ENCODE results near the gene ELL. TPM values are rescaled to one million over a fixed set of nuclear protein-coding genes. Genes with fewer than 3 reads are reported as not detected.
A peak's percentile ranks its signal among the peaks of the same experiment; 100 is the strongest.

Gene ELL
- total RNA-seq, 1 donor from 2014 or later = 7.5 TPM

GRCh38 chr19:18442941-18443340 lies 78.9 kb downstream of the ELL start:
- ATAC-seq (ENCODE audit: poor library complexity) = no peak
- no peak for DNase-seq
- intact Hi-C loops (cut with DNase I) = no loop called here

GRCh38 chr19:18441804-18442788 lies 79.8 kb downstream of the ELL start:
- intact Hi-C loops (cut with DNase I) = no loop called here
- ATAC-seq (ENCODE audit: poor library complexity) (no peak), DNase-seq (no peak)

GRCh38 chr19:18440936-18441803 lies 80.7 kb downstream of the ELL start:
- intact Hi-C loops (cut with DNase I) = no loop called here
- ATAC-seq (ENCODE audit: poor library complexity) (no peak), DNase-seq (no peak)

- intact Hi-C loops (cut with DNase I) = no loop called here
- no peak for DNase-seq
- ATAC-seq (ENCODE audit: poor library complexity) = no peak
Observed at GRCh38 chr19:18440415-18440877, 81.4 kb downstream of the ELL start.

- ATAC-seq (ENCODE audit: poor library complexity) = no peak
- intact Hi-C loops (cut with DNase I) = no loop called here
- DNase-seq = no peak
Observed at GRCh38 chr19:18439910-18440237, 82.0 kb downstream of the ELL start.

- ATAC-seq (ENCODE audit: poor library complexity) (no peak), DNase-seq (no peak)
- intact Hi-C loops (cut with DNase I) = no loop called here
Observed at GRCh38 chr19:18439025-18439909, 82.6 kb downstream of the ELL start.

- peak; percentile 63 for DNase-seq
- peak; percentile 10 for ATAC-seq (ENCODE audit: poor library complexity)
- intact Hi-C loops (cut with DNase I) = no loop called here
Observed at GRCh38 chr19:18438331-18439024, 83.4 kb downstream of the ELL start.

GRCh38 chr19:18437491-18438330 lies 84.2 kb downstream of the ELL start, which contains the start of gene ISYNA1:
Gene ISYNA1, minus strand, starts transcription at chr19:18438133. Its CDS starts 154 bp downstream, at chr19:18437979.
- intact Hi-C loops (cut with DNase I) = no loop called here
- ATAC-seq (ENCODE audit: poor library complexity) = peak; percentile 52
- DNase-seq = peak; percentile 69

GRCh38 chr19:18436671-18437490 lies 85.0 kb downstream of the ELL start:
- peak; percentile 81 for DNase-seq
- peak; percentile 60 for ATAC-seq (ENCODE audit: poor library complexity)
- intact Hi-C loops (cut with DNase I) = no loop called here

- peak; percentile 44 for DNase-seq
- intact Hi-C loops (cut with DNase I) = no loop called here
- ATAC-seq (ENCODE audit: poor library complexity) = no peak
Observed at GRCh38 chr19:18435842-18436670, 85.8 kb downstream of the ELL start.

GRCh38 chr19:18435178-18435841 lies 86.6 kb downstream of the ELL start:
- peak; percentile 41 for DNase-seq
- no peak for ATAC-seq (ENCODE audit: poor library complexity)
- intact Hi-C loops (cut with DNase I) = no loop called here

- intact Hi-C loops (cut with DNase I) = no loop called here
- ATAC-seq (ENCODE audit: poor library complexity) (no peak), DNase-seq (peak; percentile 42)
Observed at GRCh38 chr19:18434411-18435175, 87.3 kb downstream of the ELL start.

- peak; percentile 46 for DNase-seq
- ATAC-seq (ENCODE audit: poor library complexity) = no peak
- intact Hi-C loops (cut with DNase I) = no loop called here
Observed at GRCh38 chr19:18433735-18434398, 88.0 kb downstream of the ELL start.
